OCI-LY1 (cell line): ENCODE data around the gene ATP6V1A.

Experiments
- H2AFZ ChIP-seq: fragments of 200-600 bp; sonication (generic), shearing (Covaris generic); 2 replicates; pipeline ENCODE4 v1.6.0; 2014; ENCODE audit warnings: antibody characterized with exemption, mild to moderate bottlenecking, low read length
- H3F3A ChIP-seq: fragments of 200-600 bp; sonication (generic), shearing (Covaris generic); 2 replicates; pipeline ENCODE4 v1.6.0; 2014; ENCODE audit warnings: mild to moderate bottlenecking, antibody characterized with exemption, low read length, moderate library complexity; ENCODE audit not compliant: insufficient read depth
- H3K27ac ChIP-seq: fragments of 200-600 bp; sonication (generic); 2 replicates; pipeline ENCODE4 v1.5.1; 2014; ENCODE audit warnings: low read length, mixed run types, mild to moderate bottlenecking, low read depth; ENCODE audit not compliant: poor library complexity, severe bottlenecking
- H3K27me3 ChIP-seq: fragments of 200-600 bp; sonication (generic); 2 replicates; pipeline ENCODE4 v1.6.0; 2014; ENCODE audit warnings: antibody characterized with exemption, mild to moderate bottlenecking, low read length, moderate library complexity; ENCODE audit not compliant: insufficient read depth
- H3K36me3 ChIP-seq: fragments of 200-600 bp; sonication (generic); 2 replicates; pipeline ENCODE4 v1.6.1; 2014; ENCODE audit warnings: mild to moderate bottlenecking, antibody characterized with exemption, low read length, moderate library complexity, mixed read lengths; ENCODE audit not compliant: insufficient read depth
- H3K4me1 ChIP-seq: fragments of 200-600 bp; sonication (generic); 2 replicates; pipeline ENCODE4 v1.5.1; 2014; ENCODE audit warnings: mild to moderate bottlenecking, low read length, moderate library complexity; ENCODE audit not compliant: insufficient read depth, severe bottlenecking
- H3K4me2 ChIP-seq: fragments of 200-600 bp; sonication (generic), shearing (Covaris generic); 2 replicates; pipeline ENCODE4 v1.6.1; 2014; ENCODE audit warnings: low read length
- H3K4me3 ChIP-seq: fragments of 200-600 bp; sonication (generic); 2 replicates; pipeline ENCODE4 v1.5.1; 2014; ENCODE audit warnings: low read length, low read depth, mild to moderate bottlenecking, mixed read lengths; ENCODE audit not compliant: poor library complexity, severe bottlenecking
- H3K79me2 ChIP-seq: fragments of 200-600 bp; shearing (Covaris generic); 2 replicates; pipeline ENCODE4 v1.6.1; 2016; ENCODE audit warnings: mixed run types, low read length, mixed read lengths; ENCODE audit not compliant: insufficient read depth
- H3K9ac ChIP-seq: fragments of 200-600 bp; sonication (generic), shearing (Covaris generic); 2 replicates; pipeline ENCODE4 v1.6.1; 2014; ENCODE audit warnings: mild to moderate bottlenecking, low read length, mixed read lengths
- H3K9me2 ChIP-seq: fragments of 200-600 bp; sonication (generic), shearing (Covaris generic); 2 replicates; pipeline ENCODE4 v1.6.1; 2014; ENCODE audit warnings: low read depth, mild to moderate bottlenecking, low read length, mixed read lengths
- H3K9me3 ChIP-seq: fragments of 200-600 bp; shearing (Covaris generic); 2 replicates; pipeline ENCODE4 v1.6.1; 2014; ENCODE audit warnings: low read length, mixed read lengths
- H4K20me1 ChIP-seq: fragments of 200-600 bp; sonication (generic), shearing (Covaris generic); 2 replicates; pipeline ENCODE4 v1.6.0; 2016; ENCODE audit warnings: mild to moderate bottlenecking, low read length; ENCODE audit not compliant: insufficient read depth
- EZH2 ChIP-seq: fragments of 200-600 bp; sonication (generic), shearing (Covaris generic); IDR thresholded peaks from 2 replicates; pipeline ENCODE4 v1.8.0; 2017; ENCODE audit warnings: borderline replicate concordance, mixed run types, mild to moderate bottlenecking, antibody characterized with exemption, low read length, moderate library complexity, mixed read lengths
- TF ChIP-seq, protein P1 (sequence below): fragments of 200-600 bp; sonication (generic), shearing (Covaris generic); IDR thresholded peaks from 2 replicates; pipeline ENCODE4 v1.5.1; 2017; ENCODE audit warnings: mild to moderate bottlenecking, antibody characterized with exemption, low read length, moderate library complexity, mixed read lengths

Gene ATP6V1A

DNA sequence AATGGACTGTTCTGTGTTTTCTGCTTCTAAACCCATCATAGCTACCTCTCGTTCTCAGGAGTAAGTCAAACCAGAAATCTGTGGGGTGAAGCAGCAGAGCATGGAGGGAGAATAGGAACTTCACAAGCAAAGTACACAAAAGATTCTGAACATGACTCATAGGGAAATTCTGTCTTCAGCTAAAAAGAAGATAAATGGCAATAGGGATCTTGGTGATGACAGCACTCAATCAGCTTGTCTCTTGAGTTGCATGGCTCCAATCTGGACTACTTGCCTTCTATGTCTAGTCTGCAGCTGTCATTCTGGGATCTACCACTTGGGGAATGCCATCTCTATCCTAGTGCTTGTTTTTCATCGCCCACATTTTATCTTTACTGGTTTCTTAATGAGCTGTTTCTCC lies 78.3 kb downstream of the ATP6V1A start:
- Histone ChIP-seq H3K27ac (no peak overlapping the region), H3K79me2 (no peaks in the 10 kb centered on the region), H4K20me1 (no peaks in the 10 kb centered on the region), H3K9me3 (no peaks in the 10 kb centered on the region), H3K4me1 (peaks cover 21% of the 10 kb centered on the region), H3K4me2 (no peak overlapping the region), H3F3A (no peaks in the 10 kb centered on the region), H2AFZ (0 out of 2 replicates have a peak overlapping the region, but pooled peaks have one; percentile 6), H3K9me2 (no peaks in the 10 kb centered on the region), H3K27me3 (no peaks in the 10 kb centered on the region), H3K9ac (no peak overlapping the region), H3K4me3 (no peak overlapping the region), H3K36me3 (no peaks in the 10 kb centered on the region)
- TF ChIP-seq, protein P1, sequence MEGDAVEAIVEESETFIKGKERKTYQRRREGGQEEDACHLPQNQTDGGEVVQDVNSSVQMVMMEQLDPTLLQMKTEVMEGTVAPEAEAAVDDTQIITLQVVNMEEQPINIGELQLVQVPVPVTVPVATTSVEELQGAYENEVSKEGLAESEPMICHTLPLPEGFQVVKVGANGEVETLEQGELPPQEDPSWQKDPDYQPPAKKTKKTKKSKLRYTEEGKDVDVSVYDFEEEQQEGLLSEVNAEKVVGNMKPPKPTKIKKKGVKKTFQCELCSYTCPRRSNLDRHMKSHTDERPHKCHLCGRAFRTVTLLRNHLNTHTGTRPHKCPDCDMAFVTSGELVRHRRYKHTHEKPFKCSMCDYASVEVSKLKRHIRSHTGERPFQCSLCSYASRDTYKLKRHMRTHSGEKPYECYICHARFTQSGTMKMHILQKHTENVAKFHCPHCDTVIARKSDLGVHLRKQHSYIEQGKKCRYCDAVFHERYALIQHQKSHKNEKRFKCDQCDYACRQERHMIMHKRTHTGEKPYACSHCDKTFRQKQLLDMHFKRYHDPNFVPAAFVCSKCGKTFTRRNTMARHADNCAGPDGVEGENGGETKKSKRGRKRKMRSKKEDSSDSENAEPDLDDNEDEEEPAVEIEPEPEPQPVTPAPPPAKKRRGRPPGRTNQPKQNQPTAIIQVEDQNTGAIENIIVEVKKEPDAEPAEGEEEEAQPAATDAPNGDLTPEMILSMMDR: peak; percentile 14; the same call in 1 of the 2 replicates
- TF ChIP-seq EZH2: no peak

DNA sequence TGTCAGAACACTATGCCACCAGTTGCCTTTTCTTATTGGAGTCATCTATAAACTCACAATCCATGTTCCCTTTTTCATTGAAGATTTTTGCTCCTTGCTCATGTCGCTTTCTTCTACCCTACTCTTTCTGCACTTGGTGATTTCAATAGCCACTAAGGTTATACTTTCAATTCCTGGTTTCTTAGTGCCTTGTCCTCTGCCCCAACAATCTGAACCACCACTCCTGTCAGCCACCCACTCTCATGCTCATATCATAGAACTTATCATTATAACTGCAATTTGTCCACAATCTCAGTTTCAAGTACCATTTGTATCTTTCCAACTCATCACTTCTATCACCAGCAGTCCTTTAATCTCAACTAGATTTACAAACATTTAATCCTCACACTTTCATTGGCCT lies 81.8 kb downstream of the ATP6V1A start:
- Histone ChIP-seq H3K9me3 (peaks cover 8% of the 10 kb centered on the region), H3K79me2 (no peaks in the 10 kb centered on the region), H2AFZ (no peak overlapping the region), H3K4me1 (peaks cover 56% of the 10 kb centered on the region), H3K9ac (no peak overlapping the region), H3K36me3 (0 out of 2 replicates have a peak, but pooled peaks cover 7% of the 10 kb centered on the region), H3K9me2 (no peaks in the 10 kb centered on the region), H3K4me3 (no peak overlapping the region), H4K20me1 (no peaks in the 10 kb centered on the region), H3F3A (no peaks in the 10 kb centered on the region), H3K27ac (peak overlapping the region; percentile 94), H3K27me3 (no peaks in the 10 kb centered on the region), H3K4me2 (no peak overlapping the region)
- TF ChIP-seq, protein P1: no peak
- TF ChIP-seq EZH2: no peak

DNA sequence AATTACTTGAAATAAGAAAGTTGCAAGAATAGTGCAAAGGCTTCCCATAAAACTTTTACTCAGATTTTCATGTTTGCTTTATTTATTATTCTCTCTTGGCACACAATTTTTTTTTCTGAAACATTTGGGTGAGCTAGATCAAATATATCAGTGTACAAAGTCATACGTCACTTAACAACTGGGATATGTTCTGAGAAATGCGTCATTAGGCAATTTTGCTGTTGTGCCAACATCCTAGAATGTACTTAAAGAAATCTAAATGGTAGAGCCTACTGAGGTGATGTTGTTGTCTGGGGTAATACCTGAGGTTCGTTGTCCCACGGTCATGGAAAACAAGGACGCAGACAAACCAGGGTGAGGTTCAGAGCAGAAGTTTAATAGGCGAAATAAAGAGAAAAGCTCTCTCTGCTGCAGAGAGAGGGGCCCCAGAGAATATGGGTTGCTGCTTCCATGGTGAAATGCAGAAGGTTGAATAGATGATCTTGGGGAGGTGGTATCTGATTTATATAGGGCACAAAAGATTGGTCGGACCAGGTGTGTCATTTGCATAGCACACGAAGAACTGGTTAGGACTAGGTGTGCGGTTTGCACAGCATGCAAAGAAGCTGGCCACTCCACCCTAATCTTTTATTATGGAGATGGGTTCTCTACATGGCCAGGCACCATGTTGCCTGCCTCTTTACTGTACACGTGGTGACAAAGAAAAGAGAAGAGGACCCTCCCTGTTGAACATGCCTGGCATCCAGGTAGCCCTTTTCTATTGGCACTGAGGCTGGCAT lies 82.9 kb downstream of the ATP6V1A start:
- H3K4me3 ChIP-seq: peak overlapping the region; percentile 35
- peak overlapping the region; percentile 25; the same call in 1 of the 2 replicates for H3K9ac ChIP-seq
- no peaks in the 10 kb centered on the region for H4K20me1 ChIP-seq
- H3K9me2 ChIP-seq: no peaks in the 10 kb centered on the region
- H3K27ac ChIP-seq: peak overlapping the region; percentile 94
- TF ChIP-seq, protein P1: no peak
- no peak for TF ChIP-seq EZH2
- 0 out of 2 replicates have a peak, but pooled peaks cover 7% of the 10 kb centered on the region for H3K36me3 ChIP-seq
- H3K4me2 ChIP-seq: peak overlapping the region; percentile 46
- H3K9me3 ChIP-seq: peaks cover 8% of the 10 kb centered on the region
- H3K4me1 ChIP-seq: peaks cover 57% of the 10 kb centered on the region
- no peaks in the 10 kb centered on the region for H3K27me3 ChIP-seq
- peak overlapping the region; percentile 0; the same call in 1 of the 2 replicates for H2AFZ ChIP-seq
- no peaks in the 10 kb centered on the region for H3F3A ChIP-seq
- no peaks in the 10 kb centered on the region for H3K79me2 ChIP-seq
